Erythroblast (primary cell): ENCODE results near the gene CAMK2A.

ENCODE experiments used
- GATA1 ChIP-seq: IDR thresholded peaks from 2 replicates; pipeline ENCODE4 v1.6.1; 2011; ENCODE audit warnings: low read depth, mild to moderate bottlenecking, control low read depth, low read length, moderate library complexity
- POLR2A ChIP-seq: IDR thresholded peaks from 2 replicates; pipeline ENCODE4 v1.6.1; 2011; ENCODE audit warnings: mild to moderate bottlenecking, low read length

DNA sequence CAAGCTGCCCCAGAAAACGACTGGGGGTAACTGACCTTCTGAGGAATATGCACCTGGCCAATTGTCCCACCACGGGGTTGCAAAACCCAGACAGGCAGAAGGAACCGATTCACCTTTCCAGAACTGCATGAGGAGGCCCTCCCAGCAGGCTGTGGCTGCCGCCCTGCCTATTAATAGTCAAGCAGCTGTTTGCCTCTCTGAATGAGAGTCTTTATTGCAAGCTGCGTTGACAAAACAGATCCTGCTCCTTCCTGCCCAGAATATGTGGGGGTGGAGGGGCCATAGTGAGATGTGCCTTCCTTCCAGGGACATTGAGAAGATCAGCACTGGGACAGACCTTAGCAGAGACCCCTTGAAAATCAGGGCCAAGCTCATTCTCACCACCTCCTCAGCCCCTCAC is 49.6 kb upstream of the CAMK2A start:
- TF ChIP-seq POLR2A = no peak
- TF ChIP-seq GATA1 = no peak
